ENCODE data around the gene PCDHA6. TPM values are rescaled to one million over a fixed set of nuclear protein-coding genes. Genes with fewer than 3 reads are reported as not detected.

The PCDHA6 gene
- total RNA-seq, 1 donor from 2014 or later = not detected

DNA sequence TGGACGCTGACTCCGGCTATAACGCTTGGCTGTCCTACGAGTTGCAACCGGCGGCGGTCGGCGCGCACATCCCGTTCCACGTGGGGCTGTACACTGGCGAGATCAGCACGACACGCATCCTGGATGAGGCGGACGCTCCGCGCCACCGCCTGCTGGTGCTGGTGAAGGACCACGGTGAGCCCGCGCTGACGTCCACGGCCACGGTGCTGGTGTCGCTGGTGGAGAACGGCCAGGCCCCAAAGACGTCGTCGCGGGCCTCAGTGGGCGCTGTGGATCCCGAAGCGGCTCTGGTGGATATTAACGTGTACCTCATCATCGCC, 49.5 kb downstream of the PCDHA6 start:
- H3K27ac ChIP-seq (replicated peaks) = no peak overlapping the region
- DNase-seq = no peak
- no peaks in the 10 kb centered on the region for H3K4me1 ChIP-seq
- peaks cover 48% of the 10 kb centered on the region for H3K9me3 ChIP-seq (replicated peaks)
- H3K27me3 ChIP-seq (ENCODE audit: low read depth) = peaks cover 98% of the 10 kb centered on the region
- H3K36me3 ChIP-seq = no peaks in the 10 kb centered on the region
- TF ChIP-seq, protein P1, sequence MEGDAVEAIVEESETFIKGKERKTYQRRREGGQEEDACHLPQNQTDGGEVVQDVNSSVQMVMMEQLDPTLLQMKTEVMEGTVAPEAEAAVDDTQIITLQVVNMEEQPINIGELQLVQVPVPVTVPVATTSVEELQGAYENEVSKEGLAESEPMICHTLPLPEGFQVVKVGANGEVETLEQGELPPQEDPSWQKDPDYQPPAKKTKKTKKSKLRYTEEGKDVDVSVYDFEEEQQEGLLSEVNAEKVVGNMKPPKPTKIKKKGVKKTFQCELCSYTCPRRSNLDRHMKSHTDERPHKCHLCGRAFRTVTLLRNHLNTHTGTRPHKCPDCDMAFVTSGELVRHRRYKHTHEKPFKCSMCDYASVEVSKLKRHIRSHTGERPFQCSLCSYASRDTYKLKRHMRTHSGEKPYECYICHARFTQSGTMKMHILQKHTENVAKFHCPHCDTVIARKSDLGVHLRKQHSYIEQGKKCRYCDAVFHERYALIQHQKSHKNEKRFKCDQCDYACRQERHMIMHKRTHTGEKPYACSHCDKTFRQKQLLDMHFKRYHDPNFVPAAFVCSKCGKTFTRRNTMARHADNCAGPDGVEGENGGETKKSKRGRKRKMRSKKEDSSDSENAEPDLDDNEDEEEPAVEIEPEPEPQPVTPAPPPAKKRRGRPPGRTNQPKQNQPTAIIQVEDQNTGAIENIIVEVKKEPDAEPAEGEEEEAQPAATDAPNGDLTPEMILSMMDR (IDR thresholded peaks at IDR 0.05; ENCODE audit: borderline replicate concordance) = no peak
- intact Hi-C loops (cut with micrococcal nuclease) = no loop called here
- no peak overlapping the region for H3K4me3 ChIP-seq

Other genes with a start within 250 kb of the PCDHA6 start
- 26.2 TPM for gene CD14, start 194.8 kb upstream of the PCDHA6 start, total RNA-seq
- gene TMCO6, start 188.5 kb upstream of the PCDHA6 start, total RNA-seq = 2.6 TPM
- 142 TPM for gene NDUFA2, start 180.3 kb upstream of the PCDHA6 start, total RNA-seq
- gene IK, start 180.1 kb upstream of the PCDHA6 start, total RNA-seq = 72.0 TPM
- gene WDR55, start 163.1 kb upstream of the PCDHA6 start, total RNA-seq = 11.4 TPM
- 0.47 TPM for gene DND1, start 154.4 kb upstream of the PCDHA6 start, total RNA-seq
- gene HARS1, start 136.6 kb upstream of the PCDHA6 start, total RNA-seq = 38.7 TPM
- 27.8 TPM for gene HARS2, start 136.5 kb upstream of the PCDHA6 start, total RNA-seq
- 35.5 TPM for gene ZMAT2, start 127.5 kb upstream of the PCDHA6 start, total RNA-seq
- gene PCDHA1, start 41.8 kb upstream of the PCDHA6 start, total RNA-seq = not detected
- gene PCDHA2, start 33.1 kb upstream of the PCDHA6 start, total RNA-seq = not detected
- not detected for gene PCDHA3, start 26.9 kb upstream of the PCDHA6 start, total RNA-seq
- gene PCDHA4, start 20.9 kb upstream of the PCDHA6 start, total RNA-seq = 0.11 TPM
- gene PCDHA5, start 6.3 kb upstream of the PCDHA6 start, total RNA-seq = not detected
- gene PCDHA7, start 6.3 kb downstream of the PCDHA6 start, total RNA-seq = not detected
- gene PCDHA8, start 13.2 kb downstream of the PCDHA6 start, total RNA-seq = not detected
- gene PCDHA9, start 20.4 kb downstream of the PCDHA6 start, total RNA-seq = not detected
- gene PCDHA10, start 27.9 kb downstream of the PCDHA6 start, total RNA-seq = 0.05 TPM
- not detected for gene PCDHA11, start 41.0 kb downstream of the PCDHA6 start, total RNA-seq
- not detected for gene PCDHA12, start 47.3 kb downstream of the PCDHA6 start, total RNA-seq
- gene PCDHA13, start 54.2 kb downstream of the PCDHA6 start, total RNA-seq = not detected
- gene PCDHAC1, start 98.3 kb downstream of the PCDHA6 start, total RNA-seq = not detected
- gene PCDHAC2, start 138.5 kb downstream of the PCDHA6 start, total RNA-seq = 0.36 TPM
- gene PCDHB1, start 223.4 kb downstream of the PCDHA6 start, total RNA-seq = not detected

All from left ventricle myocardium inferior (tissue), 1 donor.